NCI-H510A (cell line): ENCODE data around the gene NSMF.

ENCODE experiments used
- DNase-seq: peaks from one replicate; lab custom pipeline; 2025; lab: John Stamatoyannopoulos, UW

The NSMF gene

DNA sequence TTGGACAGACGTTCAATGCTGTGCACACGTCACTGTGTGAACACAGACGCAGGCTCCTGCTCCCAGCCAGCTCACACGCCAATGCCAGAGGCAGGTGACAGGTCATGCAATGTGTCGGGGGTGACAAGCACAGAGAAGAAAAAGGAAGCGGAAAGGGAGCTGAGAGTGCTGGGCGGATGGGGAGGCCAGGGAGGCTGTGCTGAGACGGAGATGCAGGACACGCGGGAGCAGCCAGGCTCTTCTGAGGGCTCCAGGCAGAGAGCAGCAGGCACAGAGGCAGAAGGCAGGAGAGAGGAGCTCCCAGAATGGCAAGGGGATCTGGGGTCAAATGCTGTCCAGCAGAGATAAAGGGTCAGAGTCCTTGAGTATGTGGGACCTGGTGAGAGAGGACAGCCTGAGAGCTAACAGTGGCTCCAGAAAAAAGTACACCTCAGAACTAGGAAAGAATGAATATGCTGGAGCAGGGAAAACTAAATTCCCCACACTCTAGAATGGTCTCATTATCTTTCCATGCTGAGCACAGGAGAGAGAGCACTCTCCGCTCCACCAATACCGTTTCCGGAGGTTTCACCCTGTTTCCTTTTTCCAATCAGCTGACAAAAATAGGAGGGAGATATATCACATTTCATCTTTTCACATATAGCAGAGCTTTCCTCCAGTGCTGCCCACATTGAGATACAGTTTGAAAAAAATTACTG lies 32.8 kb upstream of the NSMF start:
- DNase-seq = no peak

DNA sequence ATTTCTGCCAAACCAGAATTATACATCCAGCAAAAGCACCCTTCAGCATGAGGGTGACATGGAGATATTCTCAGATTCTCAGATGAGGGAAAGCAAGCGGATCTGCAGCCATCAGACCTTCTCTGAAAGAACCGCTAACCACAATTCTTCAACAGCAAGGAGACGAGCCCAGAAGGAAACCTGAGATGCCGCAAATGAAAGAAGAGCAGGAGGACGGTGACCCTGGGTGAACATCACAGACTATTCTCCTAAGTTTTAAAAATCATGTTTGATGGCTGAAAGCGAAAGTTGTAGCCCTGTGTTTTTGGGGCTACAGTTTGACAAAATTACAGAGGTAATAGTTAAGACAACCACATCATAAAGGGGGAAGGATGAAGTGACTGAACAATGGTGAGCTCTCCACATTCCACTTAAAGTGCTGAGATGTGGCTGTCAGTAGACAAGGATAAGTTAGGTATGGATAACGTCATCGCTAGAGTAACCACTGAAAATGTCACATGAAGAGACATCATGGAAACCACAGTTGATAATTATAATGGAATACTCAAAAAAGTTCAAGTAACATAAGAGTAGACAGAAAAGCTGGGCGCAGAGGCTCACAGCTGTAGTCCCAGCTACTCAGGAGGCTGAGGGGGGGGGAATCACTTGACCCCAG lies 31.5 kb upstream of the NSMF start:
- no peak for DNase-seq

DNA sequence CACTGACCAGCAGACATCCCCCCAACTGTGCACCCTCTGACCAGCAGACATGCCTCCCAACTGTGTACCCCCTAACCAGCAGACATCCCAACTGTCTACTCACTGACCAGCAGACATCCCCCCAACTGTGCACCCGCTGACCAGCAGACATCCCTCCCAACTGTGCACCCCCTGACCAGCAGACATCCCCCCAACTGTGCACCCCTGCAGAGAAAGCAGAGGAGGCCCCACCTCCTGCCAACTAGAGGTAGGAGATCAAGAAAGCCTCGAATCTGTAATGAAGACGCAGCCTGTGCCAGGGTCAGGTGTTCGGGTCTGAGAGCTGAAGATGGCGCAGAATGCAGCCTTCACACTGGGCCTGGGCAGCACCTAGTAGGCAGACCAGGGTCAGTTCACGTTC lies 29.8 kb upstream of the NSMF start:
- DNase-seq = no peak

DNA sequence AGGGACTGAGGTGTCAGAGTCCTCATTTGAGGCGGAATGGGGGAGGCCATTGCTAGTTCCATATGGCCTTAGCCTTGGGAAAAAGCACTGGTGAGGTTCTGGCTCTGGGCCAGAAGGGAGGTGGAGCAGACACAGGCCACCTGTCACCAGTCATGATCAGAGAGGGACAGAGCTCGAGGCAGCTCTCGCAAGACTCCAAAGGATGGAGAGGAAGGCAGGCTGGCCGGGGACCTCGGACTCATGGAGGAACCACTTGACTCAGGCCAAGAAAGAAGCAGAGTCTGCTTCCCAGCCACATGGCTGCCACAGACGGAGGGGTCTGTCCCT lies 29.2 kb upstream of the NSMF start:
- DNase-seq = peak; percentile 71

DNA sequence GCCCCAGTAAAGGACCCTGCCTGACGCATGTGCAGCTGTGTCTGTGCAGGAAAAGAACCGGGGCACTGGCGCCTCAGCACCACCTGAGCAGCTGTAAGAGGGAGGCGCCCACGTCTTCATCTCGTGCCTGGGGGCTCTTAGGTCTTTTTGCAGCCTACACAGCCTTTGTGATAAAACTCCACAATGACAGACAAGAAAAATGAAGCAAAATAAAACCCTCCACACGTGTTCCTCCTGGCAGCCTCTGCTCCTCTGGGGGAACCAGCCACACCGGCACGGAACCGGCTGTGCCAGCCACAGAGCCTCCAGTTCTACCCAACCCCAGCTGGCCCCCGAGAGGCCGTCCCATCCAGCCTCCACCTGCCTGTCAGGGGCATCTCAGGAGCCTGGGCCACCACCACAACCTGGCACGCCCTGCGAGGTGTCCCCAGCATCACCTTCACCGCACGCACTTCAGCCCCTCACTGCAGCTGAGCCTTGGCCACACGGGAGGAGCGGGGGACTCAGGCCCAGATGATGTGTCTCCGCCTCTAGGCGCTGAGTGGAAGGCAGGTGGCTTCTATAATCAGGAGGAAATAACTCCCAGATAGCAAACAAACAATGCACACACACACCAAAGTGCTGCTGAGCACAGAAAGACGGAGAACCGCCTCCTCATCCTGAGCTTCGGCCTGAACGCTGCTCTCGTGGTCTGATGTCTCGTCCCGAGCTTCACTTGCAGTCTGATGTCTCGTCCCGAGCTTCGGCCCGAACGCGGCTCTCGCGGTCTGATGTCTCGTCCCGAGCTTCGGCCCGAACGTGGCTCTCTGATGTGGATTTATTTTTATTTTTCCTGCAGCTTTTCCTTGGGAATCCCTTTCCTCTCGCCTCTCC lies 28.6 kb upstream of the NSMF start:
- DNase-seq = peak; percentile 91

DNA sequence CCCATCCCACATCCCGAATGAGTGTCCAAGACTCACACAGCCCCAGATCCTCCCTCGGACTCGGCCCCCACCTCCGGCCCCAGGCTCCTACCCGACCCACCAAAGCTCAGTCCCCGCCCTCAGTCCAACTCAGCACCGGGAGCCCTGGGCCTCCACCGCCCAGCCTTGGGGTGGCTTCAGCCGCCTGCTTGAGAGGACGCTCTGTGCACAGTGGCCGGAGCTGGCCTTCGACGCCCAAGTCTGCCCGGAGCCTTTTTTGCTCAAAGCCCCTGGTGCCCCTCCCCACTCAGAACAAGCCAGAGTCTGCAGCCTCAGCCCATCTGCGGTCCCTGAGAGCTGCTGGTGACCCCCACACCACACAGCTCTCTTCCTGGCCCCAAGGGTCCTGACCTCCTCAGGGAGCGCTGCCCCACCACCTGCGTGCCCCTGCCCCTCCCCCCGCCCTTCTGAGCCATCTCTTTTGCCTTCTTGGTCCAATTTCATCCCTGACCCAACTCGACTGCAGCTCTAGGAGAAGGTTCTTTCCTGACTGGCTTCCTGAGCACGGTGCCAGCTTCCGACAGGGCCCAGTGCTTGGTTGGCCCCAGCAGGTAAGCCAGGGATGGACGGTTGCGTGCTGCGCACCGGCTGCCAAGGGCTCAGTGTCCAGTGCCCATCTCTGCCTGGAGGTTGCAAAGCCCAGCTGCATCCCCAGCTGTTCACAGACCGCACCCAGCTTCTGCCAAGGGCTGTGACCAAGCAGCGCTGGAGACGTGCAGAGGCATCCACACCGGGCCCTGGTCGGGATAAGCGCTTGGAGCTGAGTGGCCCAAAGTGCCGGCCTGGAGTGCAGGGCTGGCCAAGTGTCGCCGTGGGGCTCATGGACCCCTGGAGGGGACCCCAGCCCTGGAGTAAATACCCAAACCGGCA lies 27.7 kb upstream of the NSMF start:
- DNase-seq = no peak

DNA sequence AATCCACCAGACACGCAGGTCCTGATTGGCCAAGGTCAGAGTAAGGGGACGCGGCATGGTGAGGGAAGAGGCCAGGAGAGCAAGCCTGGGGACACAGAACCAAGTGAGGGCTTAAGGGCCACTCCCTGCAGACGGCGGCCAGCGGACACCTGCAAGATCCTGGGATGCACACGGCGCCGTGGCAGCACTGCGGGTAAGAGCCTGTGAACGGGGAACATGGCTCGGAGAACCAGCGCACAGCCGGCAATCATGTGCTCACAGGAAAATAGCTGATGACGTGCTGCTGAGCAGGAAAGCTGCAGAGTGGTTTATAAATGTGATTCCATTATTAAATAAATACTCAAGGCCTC lies 27.0 kb upstream of the NSMF start:
- no peak for DNase-seq

DNA sequence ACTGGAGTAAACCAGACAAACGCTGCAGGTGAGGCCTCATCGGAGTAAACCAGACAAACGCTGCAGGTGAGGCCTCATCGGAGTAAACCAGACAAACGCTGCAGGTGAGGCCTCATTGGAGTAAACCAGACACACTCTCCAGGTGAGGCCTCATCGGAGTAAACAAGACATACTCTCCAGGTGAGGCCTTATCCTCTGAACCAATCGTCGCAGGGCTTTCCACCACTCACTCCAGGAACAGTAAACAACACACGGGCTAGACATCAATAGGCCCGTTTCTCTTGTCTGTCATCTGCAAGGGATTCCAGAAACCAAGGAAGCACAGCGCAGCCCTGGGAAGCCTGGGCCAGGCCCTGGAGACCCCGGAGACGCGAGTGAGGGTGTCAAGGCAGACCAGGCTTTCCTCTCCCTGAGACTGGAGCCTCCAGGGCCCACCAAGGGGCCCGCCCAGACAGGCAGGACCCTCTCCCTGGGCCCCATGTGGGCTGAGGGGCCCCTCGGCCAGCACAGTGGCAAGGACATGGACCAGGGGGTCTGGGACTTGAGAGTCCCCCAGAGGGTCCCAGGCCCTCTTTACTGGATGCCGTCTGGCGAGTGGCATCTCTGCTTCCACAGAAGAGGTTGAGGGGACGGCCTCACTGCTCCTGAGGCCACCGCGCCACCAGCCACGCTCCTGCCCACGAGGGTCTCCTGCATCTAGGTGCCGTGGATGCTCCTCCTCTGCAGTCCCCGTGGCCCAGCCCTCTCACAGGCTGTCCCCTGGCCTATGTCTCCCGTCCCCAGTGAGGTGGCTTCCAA lies 26.4 kb upstream of the NSMF start:
- DNase-seq = peak; percentile 92

DNA sequence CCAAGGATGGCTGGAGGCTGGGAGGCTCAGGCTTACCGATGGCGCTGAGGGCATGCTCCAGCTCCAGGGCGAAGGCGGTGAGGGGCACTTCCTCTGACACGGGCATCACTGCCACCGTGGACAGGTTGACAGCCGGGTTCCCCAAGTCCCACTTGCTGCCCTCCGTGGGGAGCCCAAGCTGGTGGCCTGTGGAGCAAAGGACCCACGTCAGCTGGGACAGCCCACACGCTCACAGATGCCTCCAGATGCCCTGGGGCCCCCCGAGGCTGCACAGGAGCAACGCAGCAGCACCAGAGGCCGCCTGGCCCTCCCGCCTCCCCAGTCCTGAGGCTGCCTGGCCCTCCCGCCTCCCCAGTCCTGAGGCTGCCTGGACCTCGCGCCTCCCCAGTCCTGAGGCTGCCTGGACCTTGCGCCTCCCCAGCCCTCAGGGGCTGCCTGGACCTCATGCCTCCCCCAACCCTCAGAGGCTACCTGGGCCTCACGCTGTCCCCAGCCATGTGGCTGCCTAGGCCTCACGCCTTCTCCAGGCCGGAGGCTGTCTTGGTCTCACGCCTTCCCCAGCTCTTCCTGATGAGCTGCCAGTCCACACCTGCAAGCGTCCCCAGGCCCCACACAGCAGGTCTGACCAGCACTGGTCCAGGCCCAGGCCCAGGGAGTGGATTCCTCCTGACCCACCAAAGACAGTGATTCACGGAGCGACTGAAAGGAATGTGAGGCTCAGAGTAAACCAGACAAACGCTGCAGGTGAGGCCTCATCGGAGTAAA lies 25.6 kb upstream of the NSMF start:
- no peak for DNase-seq

DNA sequence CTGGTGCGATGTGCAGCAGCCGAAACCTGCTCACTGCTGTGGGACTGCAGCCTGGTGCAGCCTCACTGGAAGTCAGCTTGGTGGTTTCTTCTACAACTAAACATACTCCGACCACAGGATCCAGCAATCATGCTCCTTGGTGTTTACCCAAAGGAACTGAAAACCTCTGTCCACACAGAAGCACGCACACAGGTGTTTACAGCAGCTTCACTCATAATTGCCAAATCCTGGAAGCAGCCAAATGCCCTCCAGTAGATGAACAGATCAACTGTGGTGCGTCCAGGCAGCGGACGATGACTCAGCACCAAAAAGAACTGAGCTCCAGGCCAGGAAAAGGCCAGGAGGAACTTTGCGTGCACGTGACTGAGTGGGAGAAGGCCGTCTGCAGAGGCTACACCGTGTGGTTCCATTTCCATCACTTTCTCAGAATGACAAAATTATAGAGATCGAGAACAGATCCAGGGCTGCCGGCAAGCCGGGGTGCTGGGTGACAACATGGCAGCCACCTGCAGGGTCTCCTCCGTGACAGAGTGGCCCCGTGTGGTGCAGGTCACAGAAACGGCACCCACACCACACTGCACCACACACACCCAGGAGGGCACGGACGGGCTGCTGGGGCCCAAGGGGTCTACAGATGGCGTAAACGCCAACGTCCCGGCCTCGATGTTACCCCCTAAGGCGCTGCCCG lies 23.1 kb upstream of the NSMF start:
- DNase-seq = no peak

DNA sequence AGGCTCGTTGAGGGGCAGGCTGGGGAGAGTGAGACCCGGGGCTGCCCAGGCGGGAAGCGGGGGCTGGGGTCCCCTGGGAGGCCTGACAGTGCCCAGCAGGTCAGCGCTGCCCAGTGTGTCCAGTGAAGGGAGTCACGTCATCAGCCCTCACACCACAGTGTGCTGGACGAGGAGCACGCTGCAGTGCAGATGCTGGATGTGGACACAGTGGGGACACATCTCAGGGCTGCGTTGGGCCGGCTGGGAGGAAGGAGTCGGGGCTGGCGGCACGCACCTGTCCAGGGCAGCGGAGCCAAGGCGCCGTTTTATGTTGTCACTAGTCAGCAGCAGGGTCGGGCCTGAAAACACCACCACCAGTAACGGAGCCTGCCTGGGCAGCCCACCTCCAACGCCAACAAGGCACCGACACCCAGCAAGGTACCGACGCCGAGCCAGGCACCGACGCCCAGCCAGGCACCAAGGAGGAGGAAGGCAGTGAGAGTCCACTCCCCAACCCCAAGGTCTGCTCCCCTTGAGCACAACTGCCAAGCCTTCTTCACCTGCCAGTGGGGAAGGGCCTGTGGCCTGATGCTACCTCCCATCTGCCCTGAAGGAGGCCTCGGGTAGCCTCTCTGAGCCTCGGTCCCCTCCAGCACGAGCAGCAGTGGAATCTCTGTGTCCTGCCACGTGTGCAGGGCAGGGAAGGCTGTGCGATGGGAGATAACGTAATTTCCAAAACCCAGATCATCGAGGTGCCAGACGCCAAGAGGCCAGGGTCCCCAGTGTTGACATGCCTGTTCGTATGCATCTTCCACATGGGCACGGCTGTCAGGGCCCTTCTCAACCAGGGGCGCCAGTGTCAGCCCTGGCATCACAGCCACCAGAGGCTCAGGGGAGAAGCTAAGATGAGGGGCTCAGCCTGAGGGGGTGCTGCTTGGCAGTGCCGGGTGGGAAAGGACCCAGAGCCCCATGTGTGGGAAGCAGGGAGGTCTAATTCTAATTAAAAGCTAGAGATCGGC lies 21.9 kb upstream of the NSMF start:
- DNase-seq = no peak

DNA sequence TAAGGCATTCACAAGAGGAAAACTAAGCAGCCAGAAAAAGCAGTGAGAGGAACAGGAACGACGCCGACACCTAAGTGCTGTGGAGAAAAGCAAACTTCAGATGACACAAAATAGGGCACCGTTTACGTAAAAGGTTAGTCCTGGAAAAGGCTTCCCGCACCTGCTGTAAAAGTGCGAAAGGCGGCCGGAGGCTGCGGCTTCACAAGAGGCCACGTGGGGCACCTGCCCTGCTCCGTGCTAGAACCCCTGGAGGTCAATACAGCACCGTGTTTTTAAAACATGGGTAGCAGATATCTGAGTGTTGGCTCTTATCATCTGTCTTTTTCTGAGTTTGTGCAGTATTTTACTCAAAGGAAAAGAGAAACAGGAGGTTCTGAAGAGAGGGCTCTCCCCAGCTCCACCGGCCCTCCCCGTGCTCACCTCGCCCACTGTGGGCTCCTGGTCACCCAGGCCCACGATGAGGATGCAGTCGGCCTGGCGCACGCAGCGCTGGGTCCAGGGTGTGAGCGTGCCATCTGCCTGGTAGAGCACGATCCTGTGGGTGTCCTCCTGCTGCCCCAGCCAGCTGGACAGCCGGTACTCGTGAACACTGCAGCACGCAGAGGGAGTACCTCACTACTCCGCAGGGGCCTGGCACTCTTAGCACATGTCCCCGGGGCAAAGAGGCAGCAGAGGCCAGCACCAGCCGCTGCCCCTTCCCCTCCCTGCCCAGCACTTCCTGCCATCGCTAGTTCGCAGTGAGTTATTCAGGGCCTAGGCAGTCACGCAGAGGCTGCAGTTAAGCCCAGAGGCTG lies 21.0 kb upstream of the NSMF start:
- no peak for DNase-seq

DNA sequence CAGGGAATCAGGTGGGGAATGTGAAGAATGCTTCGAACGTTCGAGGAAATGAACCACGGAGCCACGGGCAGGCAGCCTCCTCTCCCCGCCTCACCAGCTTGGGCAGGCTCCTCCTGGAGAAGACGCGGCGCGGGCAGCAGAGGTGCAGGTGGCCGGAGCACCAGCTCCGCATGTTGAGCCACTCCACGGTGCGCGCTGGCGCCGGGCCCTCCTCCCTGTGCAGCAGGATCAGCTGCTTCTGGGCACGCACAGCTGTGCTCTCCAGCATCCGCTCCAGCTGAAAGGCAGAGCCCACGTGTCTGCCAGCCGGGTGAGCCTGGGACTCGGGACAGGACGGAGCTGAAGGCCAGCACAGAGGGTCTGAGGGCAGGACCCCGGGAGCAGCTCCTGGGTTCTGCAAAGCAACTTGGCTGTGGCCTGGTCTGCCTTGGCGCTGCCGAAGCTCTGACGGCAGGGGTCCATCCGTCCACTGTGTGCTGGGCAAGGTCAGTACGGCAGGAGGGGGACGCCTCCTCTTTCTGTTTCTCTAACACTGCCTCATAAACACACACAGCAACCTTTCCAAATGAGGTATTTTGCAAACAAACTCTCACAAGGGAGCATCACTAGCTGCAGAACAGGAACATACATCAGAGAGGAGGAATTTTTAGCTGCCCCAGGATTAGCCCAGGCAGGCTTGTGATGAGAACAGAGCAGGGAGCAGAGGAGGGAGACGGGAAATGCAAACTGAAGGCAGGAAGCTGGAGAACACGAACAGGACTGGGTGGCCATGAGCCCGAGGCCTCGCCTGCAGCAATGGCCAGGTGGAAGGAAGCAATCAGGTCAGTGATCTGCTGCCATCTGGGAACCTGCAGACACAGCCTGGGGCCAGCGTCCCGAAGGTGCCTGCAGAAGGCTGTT lies 20.1 kb upstream of the NSMF start:
- DNase-seq = no peak

DNA sequence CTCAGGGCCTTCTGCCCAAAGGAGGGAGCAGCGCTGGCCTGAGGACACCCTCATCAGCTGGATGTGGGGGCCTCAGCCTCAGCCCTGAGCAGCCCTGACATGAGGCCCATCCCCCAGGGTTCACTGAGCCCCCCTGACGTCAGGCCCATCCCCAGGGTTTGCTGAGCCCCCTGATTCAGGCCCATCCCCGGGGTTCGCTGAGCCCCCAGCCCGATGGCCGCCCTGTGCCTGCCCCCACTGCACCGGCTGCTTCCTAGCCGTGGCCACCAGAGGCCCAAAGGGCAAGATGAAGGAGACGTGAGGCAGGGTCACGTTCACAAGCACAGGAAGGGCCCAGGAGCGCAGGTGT lies 19.5 kb upstream of the NSMF start:
- no peak for DNase-seq

DNA sequence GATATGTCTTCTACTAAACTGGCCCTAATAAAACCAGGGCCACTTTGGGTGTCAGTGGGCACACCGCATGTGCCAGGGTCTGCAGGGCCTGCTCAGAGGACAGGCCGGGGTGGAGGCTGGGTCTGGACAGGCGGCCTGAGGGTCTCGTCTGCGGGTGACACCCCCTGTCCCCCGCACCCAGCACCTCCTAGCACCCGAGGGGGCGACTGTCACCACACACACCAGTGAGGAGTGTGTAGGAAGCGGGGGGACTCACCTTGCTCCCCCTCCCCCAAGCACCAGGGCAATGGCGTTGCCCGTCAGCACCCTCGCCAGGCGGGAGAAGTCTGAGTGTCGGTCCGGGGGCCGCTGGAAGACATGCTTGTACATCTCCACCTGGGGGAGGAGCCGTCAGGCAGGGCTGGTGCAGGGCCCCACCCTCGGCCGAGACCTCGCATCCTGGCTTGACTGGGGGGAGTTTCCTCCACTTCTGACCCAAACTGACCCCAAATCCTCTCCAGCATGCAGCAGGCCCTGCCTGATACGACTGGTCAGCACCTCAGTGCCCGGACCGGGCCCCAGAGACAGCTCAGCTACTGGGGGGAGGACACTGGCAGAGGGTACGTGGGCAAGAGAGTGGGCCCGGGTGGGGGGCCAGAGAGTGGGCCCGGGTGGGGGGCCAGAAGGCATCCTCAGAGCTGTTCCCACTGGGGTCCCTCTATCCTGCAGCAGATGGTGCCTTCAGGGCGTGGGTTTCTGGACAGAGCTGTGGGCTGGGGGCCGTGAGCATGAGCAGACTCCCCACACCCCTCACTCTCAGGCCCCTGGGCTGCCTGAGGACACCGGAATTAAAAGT lies 18.9 kb upstream of the NSMF start:
- DNase-seq = no peak

DNA sequence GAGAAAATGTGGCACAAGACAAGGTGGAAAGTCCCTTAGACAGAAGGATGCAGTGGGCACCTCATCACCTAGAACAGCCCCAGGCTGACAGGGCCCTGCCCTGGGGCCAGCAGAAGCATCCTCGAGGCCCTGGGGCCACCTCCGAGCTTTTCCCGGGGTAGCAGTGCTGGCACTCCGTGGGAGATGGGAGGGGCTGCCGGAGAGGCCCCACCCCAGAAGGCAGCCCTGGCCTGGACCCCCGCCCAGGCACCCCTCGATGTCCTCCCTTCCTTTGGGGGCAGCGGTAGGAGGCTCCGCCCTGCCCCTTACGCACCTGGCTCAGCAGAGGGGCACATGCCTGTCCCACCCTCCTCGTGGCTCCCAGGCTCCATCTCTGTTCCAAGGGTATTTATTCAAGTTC lies 17.7 kb upstream of the NSMF start:
- no peak for DNase-seq
